Inferior parietal cortex (tissue), 1 donor: ENCODE measurements around the gene PLA2G4B.

ENCODE experiments used
- DNase-seq: peaks from one replicate; pipeline ENCODE4 v3.0.0-alpha.2; 2016; ENCODE audit errors: extremely low spot score

PLA2G4B gene

GRCh38 chr15:41850482-41851166, 12.0 kb downstream of the PLA2G4B start:
- no peak for DNase-seq

- DNase-seq = no peak
These were observed 12.5 kb downstream of the PLA2G4B start for GRCh38 chr15:41851167-41851523.

GRCh38 chr15:41851755-41852370, 13.2 kb downstream of the PLA2G4B start:
- DNase-seq = no peak

- no peak for DNase-seq
These were observed 14.3 kb downstream of the PLA2G4B start for GRCh38 chr15:41852736-41853590.

- no peak for DNase-seq
These were observed 15.2 kb downstream of the PLA2G4B start for GRCh38 chr15:41853831-41854230.

GRCh38 chr15:41854443-41854842, 15.8 kb downstream of the PLA2G4B start:
- DNase-seq = no peak

GRCh38 chr15:41855261-41855961, 16.8 kb downstream of the PLA2G4B start:
- DNase-seq = no peak

GRCh38 chr15:41856262-41856661, 17.6 kb downstream of the PLA2G4B start:
- DNase-seq = no peak

GRCh38 chr15:41856716-41857115, 18.1 kb downstream of the PLA2G4B start:
- DNase-seq = no peak

- no peak for DNase-seq
These were observed 18.7 kb downstream of the PLA2G4B start for GRCh38 chr15:41857316-41857715.

- no peak for DNase-seq
These were observed 20.1 kb downstream of the PLA2G4B start for GRCh38 chr15:41858756-41859155.

GRCh38 chr15:41860049-41860828, 21.6 kb downstream of the PLA2G4B start:
- no peak for DNase-seq

GRCh38 chr15:41861736-41862356, 23.2 kb downstream of the PLA2G4B start:
- DNase-seq = no peak

GRCh38 chr15:41862515-41863116, 24.0 kb downstream of the PLA2G4B start:
- no peak for DNase-seq

- no peak for DNase-seq
These were observed 26.9 kb downstream of the PLA2G4B start for GRCh38 chr15:41865490-41866055.

GRCh38 chr15:41866263-41866703, 27.6 kb downstream of the PLA2G4B start:
- DNase-seq = no peak

GRCh38 chr15:41866872-41867579, 28.4 kb downstream of the PLA2G4B start:
- DNase-seq = no peak

GRCh38 chr15:41868321-41868720, 29.7 kb downstream of the PLA2G4B start:
- DNase-seq = no peak
